GM21529 (cell line): Measurements from ENCODE around the gene GALR1.
"Not testable (repeated sequence)": the region's sequence is repeated elsewhere in the genome, so short reads cannot be mapped to it uniquely, and the experiment has no call there.

Experiments
- ATAC-seq: cut with Tn5 transposase; IDR thresholded peaks from one replicate; pipeline ENCODE4 v1.9.1; 2021; ENCODE audit not compliant: unreplicated experiment

GALR1 gene

GRCh38 chr18:77249569-77250500 lies at the start of gene GALR1:
TSS of gene GALR1 (plus strand) at chr18:77249848. CDS start at chr18:77250549, 701 bp downstream.
- ATAC-seq = no peak

- ATAC-seq = no peak
Observed at GRCh38 chr18:77201506-77201905, 48.1 kb upstream of the GALR1 start.

- no peak for ATAC-seq
Observed at GRCh38 chr18:77202329-77202728, 47.3 kb upstream of the GALR1 start.

GRCh38 chr18:77203071-77203470 lies 46.6 kb upstream of the GALR1 start:
- ATAC-seq = no peak

- no peak for ATAC-seq
Observed at GRCh38 chr18:77203851-77204250, 45.8 kb upstream of the GALR1 start.

GRCh38 chr18:77205769-77206168 lies 43.9 kb upstream of the GALR1 start:
- ATAC-seq = no peak

- ATAC-seq = no peak
Observed at GRCh38 chr18:77206676-77207374, 42.8 kb upstream of the GALR1 start.

GRCh38 chr18:77207540-77207939 lies 42.1 kb upstream of the GALR1 start:
- peak; percentile 50 for ATAC-seq

- peak; percentile 83 for ATAC-seq
Observed at GRCh38 chr18:77208964-77209363, 40.7 kb upstream of the GALR1 start.

- ATAC-seq = no peak
Observed at GRCh38 chr18:77209587-77209986, 40.1 kb upstream of the GALR1 start.

GRCh38 chr18:77210249-77210648 lies 39.4 kb upstream of the GALR1 start:
- no peak for ATAC-seq

- no peak for ATAC-seq
Observed at GRCh38 chr18:77218642-77219041, 31.0 kb upstream of the GALR1 start.

GRCh38 chr18:77220726-77221125 lies 28.9 kb upstream of the GALR1 start:
- ATAC-seq = no peak

GRCh38 chr18:77222464-77222863 lies 27.2 kb upstream of the GALR1 start:
- no peak for ATAC-seq

- ATAC-seq = no peak
Observed at GRCh38 chr18:77223221-77223639, 26.4 kb upstream of the GALR1 start.

- ATAC-seq = no peak
Observed at GRCh38 chr18:77223653-77224052, 26.0 kb upstream of the GALR1 start.

GRCh38 chr18:77230645-77231044 lies 19.0 kb upstream of the GALR1 start:
- no peak for ATAC-seq

- ATAC-seq = no peak
Observed at GRCh38 chr18:77234504-77235365, 14.9 kb upstream of the GALR1 start.

GRCh38 chr18:77239285-77239684 lies 10.4 kb upstream of the GALR1 start:
- not testable (repeated sequence) for ATAC-seq

- ATAC-seq = no peak
Observed at GRCh38 chr18:77248873-77249568, 627 bp upstream of the GALR1 start.
